HG02884 (cell line): ENCODE data around the gene NABP1.

ENCODE experiments used
- ATAC-seq: cut with Tn5 transposase; IDR thresholded peaks from one replicate; pipeline ENCODE4 v1.9.1; 2021; ENCODE audit warnings: mild to moderate bottlenecking, moderate library complexity; ENCODE audit not compliant: unreplicated experiment

The NABP1 gene

DNA sequence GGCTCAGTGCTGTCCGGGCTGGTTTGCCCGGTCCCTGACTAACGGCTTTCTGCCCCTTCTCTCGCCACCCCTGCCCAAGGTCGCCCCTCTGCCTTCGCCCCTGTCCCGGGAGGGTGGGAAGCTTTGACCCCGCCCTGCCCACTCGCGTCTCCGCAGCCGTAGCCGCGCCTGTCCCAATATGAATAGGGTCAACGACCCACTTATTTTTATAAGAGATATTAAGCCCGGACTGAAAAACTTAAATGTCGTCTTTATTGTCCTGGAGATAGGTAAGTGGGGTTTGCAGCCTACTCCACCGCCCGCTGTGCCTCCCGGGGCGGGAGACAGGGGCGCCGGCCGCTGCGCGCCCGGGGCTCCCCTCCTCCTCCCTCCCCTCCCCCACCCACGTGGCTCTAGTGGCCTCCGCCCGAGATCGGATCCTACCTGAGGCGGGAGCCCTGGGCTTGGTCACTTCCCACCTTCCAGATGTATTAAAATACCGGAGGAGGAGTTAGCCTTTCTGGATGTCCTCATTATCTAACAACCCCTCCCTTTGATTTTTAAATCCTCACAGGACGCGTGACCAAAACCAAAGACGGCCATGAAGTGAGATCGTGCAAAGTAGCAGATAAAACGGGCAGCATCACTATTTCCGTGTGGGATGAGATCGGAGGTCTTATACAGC, 633 bp downstream of the NABP1 start:
- peak; percentile 5 for ATAC-seq

DNA sequence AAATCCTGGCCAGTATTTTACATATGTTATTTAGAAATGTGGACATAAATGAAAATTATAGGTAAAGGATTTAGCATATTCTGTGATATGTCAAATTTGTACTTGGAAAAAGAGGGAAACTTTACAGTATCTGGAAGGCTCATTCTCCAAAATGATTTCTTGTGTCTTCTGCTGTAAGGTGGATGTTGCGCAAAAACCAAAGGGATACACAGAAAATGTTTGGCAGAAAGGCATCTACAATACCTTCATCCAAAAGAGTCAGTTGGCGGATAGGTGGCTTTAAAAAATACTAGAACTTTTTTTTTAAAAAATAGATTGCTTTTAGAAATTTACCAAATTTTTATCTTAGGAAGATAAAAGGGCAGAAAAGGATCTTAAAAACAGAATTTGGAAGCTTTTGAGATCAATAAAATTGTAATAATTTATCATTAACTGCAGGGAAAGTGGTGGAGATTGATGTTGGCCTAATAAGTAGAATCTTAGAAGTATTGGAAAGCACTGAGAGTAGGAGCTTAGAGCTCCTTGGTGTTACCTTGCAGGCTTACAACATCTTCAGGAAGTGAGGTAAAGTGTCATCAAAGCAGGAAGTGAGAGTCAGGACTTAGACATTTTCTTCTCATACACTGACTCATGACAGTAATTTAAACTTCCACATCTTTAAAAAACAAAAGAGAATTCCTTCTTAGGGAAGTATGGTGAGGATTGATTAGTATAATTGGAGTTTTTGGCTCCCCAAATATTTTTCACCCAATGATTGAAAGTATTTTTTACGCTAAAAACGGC, 2.1 kb downstream of the NABP1 start:
- peak; percentile 36 for ATAC-seq

DNA sequence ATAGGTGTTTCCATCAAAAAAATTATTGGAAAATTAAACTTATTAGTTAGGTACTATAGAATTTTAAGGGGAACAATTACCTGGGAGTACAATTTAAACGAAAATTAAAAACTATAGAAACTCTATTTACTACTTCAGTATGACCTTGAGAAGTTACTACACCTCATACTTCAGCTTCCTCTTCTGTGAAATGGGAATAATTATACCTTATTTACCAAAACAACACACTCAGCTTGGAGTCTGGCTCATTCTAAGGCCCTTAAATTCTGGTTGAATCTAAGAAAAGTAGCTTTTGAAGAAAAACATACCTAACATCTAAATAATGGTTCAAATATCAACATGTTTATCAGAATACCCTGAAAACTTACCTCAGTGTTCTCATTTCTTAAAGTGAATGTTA, 2.7 kb downstream of the NABP1 start:
- ATAC-seq, result no peak

DNA sequence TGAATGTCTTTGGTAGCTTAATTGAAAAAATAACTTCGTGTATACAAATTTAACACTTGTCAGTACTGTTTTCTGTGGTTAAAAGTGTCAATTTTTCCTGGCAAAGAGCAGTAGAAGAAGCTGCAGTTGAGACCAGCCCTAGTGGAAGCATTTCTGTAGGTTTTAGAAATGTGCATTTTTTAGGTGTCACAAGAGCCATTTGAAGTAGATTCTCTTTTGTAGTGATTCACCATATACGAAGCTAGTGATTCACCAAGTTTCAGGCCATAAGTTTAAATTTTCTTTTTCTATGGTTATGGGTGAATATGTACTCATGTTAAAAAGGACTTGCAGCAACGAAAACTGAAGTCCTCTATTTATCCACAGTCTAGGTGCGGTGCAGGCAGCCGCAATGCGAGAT, 4.2 kb downstream of the NABP1 start:
- no peak for ATAC-seq

DNA sequence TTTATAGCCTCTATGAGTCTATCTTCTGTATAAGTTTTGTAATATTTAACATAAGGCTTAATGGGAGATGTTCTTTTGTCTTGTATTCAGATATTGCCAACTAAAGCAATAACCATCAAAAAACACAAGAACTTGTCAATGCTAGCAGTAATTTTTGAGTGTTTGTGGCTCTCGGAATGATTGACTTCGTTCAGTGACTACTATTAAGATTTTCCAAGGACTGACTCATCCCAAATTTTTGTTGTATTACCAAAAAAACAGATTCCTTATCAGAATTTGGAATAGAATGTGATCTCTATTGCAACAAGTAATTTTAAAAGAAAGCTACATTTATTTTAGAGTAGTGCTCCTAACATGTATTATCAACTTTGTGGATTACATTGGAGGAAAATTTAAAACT, 8.1 kb downstream of the NABP1 start:
- no peak for ATAC-seq

DNA sequence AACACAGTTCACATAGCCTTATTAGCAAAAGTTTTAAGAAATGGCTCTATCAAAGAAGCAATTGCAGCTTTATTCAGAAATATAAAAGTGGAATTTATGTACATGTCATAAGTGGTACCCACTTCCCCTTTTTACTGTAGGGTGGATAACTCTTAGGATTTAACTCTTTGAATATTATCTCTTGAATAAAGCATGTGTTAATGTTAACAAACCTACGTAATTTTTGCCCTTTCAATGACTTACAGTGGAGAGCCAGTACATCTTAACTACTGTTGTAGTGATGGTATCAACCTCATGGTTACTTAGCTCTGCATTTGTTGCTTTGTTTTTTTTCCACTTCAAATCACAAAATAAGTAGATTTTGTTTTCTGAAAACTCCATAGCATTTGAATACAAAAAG, 8.8 kb downstream of the NABP1 start:
- no peak for ATAC-seq

DNA sequence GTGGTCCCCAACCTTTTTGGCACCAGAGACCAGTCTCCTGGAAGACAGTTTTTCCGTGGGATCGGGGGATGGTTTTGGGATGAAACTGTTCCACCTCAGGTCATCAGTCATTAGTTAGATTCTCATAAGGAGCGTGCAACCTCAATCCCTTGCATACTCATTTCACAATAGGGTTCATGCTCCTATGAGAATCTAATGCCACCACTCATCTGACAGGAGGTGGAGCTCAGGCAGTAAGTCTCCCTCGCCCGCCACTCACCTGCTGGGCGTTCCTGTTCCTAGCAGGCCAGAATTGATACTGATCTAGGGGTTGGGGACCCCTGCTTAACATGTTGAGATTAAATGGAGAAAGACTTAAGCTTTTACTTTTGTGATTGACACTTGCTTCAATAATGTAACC, 9.9 kb downstream of the NABP1 start:
- no peak for ATAC-seq

DNA sequence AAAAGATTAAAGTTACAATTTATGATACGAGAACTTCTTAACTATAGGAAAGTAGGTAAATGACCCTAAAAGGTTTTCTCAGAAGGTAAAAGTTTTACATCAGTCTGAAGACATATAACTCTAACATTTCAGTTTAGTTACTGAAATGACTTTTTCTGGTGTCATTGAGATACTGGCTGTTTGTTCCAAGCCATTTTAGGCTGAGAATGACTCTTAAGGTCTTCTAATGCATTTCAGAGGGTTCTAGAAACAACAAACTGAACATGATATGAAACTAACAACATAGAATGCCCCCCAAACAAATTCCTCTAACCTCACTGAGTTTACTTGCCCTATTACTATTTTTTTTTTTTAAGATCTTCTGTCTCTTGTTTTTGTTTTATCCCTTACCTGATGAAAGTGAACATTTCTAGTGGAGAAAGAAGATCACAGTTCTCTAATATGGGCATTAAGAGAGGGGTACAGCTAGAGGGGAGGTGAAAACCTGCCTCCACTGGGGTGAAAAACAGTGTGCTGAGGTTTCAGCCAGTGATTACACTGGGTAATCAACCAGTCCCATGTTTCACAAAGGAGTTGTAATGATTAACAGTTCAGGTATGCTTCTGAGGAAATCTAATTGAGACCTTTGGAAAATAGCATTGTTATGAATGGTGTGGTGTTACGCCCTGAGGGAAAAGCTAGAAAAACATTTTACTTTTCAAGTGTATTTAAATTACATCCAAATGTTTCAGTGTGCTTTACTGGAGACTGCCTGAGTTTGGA, 11.2 kb downstream of the NABP1 start:
- ATAC-seq, result no peak

DNA sequence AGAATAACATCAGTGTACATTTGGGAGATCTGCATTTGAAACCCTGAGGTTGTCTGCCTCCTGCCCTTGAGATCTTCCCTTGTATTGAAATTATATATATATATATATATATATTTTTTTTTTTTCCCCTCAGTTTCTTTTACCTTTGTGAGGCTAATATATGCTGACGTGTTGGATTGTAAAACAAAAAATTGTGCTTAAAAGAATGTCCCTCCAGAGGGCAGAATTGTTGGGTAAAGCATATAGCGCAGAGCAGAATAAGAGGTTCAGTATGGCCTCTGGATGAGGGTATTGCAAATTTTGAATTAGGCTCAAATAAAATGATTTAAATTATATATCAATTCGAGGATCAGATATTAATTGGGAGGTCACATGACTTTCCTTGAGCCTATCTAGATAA, 12.4 kb downstream of the NABP1 start:
- no peak for ATAC-seq

DNA sequence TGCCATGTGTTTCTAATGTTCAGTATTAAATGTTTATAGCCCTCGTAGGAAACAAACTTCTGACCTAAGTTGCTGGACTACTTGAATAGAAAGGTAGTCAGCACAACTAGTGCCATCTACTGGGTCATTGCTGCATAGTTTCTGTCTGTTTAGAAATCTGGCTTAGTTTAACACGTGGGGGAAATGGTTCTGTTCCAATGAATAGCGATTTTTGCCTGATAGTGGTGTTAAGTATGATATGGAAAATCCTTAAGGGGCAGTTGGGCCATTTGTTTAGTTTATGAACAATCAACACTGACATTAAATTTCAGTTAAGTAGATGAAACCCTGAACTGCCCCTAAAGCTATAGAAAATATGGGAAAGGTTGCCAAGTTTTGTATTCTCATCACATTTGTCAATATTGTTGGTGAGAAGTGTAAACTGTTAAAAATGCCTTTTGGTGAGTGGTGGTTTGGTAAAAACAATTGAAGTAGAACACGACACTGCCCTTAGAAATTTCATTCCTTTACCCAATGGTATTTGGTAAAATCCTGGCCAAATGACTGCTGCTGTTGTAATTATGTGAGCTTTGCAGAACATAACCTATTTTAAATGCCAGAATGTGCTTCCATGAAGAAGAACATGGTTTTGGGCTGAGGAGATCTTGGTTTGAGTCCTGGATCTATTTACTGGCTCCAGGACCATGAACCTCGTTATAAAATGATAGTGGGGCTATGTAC, 13.2 kb downstream of the NABP1 start:
- ATAC-seq, result peak; percentile 61

DNA sequence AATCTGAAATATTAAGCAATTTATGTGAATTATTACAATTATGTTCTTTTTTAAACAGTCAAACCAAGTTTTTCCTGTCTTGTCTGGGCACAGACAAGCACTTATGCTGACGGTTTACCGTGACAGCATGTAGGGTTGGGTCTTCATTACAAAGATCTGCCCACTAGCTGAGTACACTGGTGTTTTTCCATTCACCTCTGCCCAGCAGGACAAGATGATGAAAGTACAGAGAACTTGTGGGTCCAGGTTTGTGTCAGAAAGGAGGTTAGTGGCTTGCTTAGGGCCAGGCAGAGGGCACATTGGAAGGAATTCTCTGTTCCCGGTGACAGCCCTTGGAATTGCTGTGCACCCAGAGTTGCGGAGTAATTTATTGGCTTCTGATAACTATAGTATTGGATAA, 14.0 kb downstream of the NABP1 start:
- no peak for ATAC-seq

DNA sequence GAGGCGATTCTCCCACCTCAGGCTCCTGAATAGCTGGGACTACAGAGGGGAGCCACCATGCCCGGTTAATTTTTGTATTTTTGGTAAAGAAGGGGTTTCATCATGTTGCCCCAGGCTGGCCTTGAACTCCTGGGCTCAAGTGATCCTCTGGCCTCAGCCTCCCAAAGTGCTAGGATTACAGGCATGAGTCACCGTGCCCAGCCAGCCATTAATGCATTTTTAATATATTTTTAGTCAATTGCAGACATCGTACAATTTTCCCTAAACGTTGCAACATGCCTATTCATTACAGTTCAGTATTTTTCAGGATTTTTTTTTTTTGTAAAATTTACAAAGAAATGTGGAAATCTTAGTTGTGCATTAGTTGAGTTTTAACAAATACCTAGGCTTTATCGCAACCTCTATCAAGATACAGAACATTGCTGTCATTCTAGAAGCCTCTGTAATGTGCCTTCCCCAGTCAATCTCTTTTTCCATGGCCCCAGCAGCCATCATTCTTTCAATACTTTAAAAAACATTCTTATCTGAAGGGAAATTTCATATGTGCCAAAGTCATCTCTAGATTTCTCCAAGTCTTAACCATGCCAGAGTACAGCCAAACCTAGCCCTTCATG, 14.7 kb downstream of the NABP1 start:
- no peak for ATAC-seq

DNA sequence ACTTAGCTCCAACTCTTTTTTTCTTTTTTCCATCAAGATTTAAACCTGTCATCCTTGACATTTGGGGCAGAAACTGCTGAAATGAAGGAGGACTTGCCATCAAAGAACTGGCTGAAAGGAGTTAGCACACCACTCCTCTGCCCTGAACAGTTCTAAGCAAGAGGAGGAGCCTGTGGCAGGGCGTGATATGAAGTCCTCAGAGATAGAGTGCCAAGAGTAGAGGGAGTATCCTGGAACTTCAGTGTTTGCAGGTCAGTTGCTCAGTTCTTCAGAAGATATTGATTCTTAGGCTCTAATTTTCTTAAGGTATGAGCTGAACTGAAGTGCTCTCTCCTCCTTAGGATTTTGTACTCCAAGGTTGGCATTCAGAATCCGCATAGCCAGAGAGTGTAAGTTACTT, 15.2 kb downstream of the NABP1 start:
- no peak for ATAC-seq

DNA sequence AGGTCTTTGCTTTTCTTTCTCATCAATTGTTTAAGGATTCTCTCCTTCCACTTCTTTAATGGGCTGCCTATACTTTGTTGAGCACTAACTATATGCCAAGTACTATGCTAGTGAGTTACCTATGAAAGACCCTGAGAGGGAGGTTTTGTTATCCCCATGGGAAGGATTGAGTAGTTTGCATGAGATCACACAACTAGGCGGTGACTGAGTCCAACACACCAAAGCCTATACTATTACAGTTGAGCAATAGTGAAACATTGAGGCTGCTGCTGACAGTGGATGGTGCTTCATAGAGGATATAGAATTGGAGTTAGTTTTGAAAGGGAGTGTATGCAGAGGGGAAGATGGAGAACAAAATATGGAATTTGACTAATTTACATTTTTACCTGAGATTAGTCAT, 15.8 kb downstream of the NABP1 start:
- ATAC-seq, result peak; percentile 49

DNA sequence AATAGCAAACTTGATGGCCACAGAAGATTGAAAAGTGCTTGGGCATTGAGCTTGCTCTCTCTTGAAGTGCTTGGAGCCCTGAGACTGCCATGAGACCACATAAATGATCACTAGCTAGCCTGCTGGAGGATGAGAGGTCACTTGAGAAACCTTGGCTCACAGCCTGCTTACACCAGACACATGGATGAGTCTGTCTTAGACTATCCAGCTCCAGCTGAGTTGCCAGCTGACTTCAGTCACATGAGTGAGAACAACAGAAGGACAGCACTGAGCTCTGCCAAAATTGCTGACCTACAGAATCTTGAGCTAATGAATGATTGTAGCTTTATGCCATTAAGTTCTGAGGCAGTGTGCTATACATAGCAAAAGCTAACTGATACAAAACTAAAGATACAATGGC, 18.1 kb downstream of the NABP1 start:
- no peak for ATAC-seq

DNA sequence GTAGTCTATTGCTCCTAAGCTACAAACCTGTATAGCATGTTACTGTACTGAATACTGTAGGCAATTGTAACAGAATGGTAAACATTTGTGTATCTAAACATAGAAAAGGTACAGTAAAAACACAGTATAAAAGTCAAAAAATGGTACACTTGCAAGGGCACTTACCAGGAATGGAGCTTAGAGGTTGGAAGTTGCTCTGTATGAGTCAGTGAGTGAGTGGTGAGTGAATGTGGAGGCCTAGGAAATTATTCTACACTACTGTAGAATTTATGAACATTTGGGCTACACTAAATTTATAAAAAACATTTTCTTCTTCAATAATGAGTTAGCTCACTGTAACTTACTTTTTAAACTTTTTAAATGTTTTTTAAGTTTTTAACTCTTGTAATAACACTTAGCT, 19.0 kb downstream of the NABP1 start:
- ATAC-seq, result no peak

DNA sequence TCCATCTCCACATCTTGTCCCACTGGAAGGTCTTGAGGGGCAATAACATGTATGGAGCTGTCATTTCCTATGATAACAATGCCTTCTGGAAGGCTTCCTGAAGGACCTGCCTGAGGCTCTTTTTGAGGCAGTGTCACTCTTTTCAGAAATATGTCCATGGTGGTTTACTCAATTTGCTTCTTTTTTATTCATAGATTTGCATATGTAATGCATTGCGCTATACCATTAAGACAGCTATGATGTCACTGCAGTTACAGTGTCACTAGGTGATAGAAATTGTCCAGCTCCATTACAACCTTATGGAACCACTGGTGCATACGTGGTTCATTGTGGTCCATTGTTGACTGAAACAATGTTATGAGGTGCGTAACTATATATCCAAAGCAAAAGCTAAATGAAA, 19.9 kb downstream of the NABP1 start:
- ATAC-seq, result no peak

DNA sequence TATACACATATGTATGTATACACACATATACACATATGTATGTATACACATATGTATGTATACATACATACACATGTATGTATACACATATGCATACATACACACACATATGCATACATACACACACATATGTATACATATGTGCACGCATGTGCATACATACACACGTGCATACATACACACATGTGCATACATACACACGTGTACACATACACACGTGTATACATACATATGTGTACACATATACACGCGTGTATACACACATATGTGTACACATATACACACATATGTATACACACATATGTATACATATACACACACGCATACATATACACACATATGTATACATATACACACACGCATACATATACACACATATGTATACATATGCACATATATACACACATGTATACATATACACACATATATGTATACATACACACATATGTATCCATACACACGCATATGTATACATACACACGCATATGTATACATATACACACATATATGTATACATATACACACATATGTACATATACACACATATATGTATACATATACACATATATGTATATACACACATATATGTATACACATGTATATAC, 21.5 kb downstream of the NABP1 start:
- no peak for ATAC-seq

DNA sequence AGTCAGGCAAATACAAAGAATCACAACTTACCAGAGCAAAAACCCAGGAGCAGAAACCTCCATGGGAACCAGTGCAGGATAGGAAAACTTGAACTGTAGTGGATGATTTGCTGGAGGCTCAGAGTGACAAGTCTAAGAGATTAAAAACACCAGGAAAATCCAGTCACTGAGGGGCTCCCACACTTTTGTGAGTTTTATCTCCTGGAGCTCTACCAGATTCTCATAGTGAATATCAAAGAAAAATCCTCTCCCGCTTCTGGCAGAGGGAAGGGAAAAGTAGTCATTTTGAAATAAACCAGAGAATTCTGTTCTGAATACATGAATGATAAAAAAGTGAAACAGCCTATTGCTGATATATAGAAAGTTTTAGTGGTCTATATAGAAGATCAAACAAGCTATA, 23.1 kb downstream of the NABP1 start:
- ATAC-seq, result no peak

DNA sequence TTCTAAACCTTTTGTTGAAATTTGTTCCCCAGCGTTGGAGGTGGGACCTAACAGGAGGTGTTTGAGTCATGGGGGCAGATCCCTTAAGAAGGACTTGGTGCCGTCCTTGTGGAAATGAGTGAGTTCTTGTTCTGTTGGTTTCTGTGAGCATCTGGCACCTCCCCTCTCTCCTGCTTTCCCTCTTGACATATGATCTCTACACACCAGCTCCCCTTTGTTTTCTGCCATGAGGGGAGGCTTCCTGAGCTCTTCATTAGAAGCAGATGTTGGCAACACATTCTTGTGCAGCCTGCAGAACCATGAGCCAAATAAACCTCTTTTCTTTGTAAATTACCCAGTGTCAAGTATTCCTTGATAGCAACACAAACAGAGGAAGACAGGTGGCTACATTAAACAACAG, 23.8 kb downstream of the NABP1 start:
- no peak for ATAC-seq
